ENCODE data around the gene TMEM120A.

The TMEM120A gene

DNA sequence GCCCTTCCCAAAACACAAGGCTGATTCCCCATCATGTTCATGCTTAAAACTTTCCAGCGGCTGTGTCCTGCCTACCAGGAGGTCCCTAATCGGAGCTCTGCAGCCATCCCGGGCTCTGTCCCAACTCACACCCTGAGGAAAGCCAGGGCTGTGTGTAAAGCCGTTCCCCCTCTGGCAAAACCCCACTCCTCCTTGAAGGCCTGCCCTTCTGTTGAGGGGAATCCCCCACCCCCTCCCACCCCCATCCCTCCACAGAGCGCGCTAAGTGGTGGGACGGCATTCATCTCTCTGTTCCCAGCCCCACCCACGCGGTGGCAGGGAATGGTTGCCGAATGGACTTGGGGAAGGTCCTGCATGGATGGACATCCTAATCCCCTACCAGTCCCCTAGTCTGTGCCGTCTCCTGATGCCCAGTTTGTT, 667 bp upstream of the TMEM120A start:
- no peak for DNase-seq (ENCODE audit: low read depth, low spot score)

DNA sequence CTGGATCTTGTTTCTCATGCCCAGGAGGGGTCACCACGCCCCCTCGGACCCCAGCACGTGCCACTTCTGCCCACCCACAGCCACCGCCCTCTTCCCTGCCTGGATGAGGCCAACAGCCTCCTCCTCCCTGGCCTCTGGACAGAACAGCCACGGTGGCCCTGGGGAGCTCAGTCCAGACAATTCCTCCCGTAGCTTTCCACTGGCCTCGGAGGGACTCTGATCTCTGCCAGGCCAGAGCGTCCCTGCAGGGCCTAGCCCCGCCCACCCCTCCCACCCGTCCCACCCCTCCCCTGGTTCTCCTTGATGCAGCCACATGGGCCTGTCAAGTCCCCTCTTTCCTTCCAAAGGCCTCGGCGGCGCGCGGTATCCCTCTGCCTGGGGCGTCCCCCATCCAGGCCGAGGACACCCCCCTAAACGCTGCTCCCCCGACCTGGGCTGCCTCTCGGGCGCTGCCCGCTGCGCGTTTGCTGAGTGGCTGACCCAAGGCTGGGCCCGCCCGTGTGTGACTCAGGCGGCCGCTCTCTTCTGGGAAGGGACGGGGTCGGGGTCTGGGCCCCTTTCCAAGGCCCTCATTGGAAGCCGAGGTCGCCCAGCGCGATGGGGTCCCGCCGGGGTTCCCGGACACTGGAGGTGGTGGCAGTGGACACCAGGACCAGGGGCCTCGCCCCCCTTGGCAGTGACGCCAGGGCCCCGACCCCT, 557 bp downstream of the TMEM120A start:
- DNase-seq (ENCODE audit: low read depth, low spot score): no peak

- DNase-seq (ENCODE audit: low read depth, low spot score): no peak
Measured at GRCh38 chr7:75992083-75992755, 2.2 kb downstream of the TMEM120A start.

GRCh38 chr7:75991531-75992082, 2.8 kb downstream of the TMEM120A start:
- DNase-seq (ENCODE audit: low read depth, low spot score): no peak

DNA sequence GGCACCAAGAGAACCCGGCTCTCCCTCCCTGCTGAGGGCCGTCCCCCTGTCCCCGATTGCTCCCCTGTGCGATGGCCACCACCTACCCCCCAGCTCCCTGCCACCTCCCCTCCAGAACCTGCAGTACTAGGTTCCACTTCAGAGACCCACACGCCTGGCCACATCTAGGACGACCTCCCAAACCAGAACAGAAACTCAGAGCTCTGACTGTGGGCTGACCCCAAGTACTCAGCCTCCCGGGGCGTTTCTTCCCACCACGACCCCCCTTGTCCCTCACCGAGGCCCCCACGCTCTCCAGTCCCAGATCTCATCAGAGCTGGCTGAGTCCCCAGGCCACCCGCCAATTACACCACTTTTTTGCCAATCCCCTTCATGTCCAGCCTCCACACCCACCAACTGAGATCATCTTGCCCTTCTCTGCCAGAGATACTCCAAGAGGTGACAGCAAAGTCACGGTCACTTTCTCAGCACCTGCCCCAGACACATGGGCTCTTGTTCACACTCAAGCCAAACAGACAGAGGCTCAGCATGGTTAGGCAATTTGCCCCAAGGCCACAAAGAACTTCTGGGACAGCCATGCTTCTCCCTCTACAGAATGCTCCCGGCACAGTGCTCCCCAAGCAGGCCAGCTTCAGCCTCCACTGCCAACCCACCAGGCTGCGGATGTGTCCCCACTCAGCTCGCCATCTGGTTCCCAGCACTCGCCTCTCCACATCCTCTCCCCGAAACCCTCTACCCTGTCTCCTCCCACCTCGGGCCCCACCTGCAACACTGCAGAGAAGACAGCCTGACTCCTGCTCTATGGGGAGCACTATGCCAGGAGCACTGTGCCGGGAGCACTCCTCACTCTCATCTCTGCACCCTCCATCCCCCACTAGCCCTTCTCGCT, 4.7 kb downstream of the TMEM120A start:
- no peak for DNase-seq (ENCODE audit: low read depth, low spot score)

DNA sequence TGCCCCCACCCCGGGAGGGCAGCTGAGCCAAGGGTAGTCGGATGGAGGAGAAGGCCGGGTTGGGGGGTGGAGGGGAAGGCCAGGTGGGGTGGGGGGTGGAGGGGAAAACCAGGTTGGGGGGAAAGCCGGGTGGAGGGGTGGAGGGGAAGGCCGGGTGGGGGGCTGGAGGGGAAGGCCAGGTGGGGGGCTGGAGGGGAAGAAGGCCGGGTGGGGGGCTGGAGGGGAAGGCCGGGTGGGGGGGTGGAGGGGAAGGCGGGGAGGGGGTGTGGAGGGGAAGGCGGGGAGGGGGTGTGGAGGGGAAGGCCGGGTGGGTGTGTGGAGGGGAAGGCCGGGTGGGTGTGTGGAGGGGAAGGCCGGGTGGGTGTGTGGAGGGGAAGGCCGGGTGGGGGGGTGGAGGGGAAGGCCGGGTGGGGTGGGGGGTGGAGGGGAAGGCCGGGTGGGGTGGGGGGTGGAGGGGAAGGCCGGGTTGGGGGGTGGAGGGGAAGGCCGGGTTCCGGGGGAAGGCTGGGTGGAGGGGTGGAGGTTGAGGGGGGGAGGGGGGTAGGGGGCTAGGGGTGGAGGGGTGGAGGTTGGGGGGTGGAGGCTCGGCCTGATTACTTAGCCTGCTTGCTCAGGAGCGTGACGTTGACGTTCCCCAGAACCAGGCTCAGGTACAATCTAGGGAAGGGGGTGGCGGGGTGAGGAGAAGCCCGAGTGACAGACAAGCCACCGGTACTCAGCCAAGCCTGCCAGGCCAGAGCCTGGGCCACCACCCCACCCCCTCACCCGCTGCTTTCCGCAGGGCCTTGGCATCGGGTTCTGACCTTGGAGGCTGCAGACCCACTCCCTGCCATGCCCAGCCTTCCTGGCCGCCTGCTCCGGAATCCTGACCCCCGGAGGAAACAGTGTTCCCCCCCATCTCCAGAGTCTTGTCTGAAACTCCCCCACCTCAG, 5.6 kb downstream of the TMEM120A start:
- no peak for DNase-seq (ENCODE audit: low read depth, low spot score)

- DNase-seq (ENCODE audit: low read depth, low spot score): no peak
Measured at GRCh38 chr7:75987805-75988567, 6.4 kb downstream of the TMEM120A start.

GRCh38 chr7:75987026-75987804, 7.2 kb downstream of the TMEM120A start:
- no peak for DNase-seq (ENCODE audit: low read depth, low spot score)

GRCh38 chr7:75986147-75986781, 8.1 kb downstream of the TMEM120A start:
- DNase-seq (ENCODE audit: low read depth, low spot score): no peak

GRCh38 chr7:75985518-75986146, 8.8 kb downstream of the TMEM120A start:
- no peak for DNase-seq (ENCODE audit: low read depth, low spot score)

- DNase-seq (ENCODE audit: low read depth, low spot score): no peak
Measured at GRCh38 chr7:75985009-75985517, 9.3 kb downstream of the TMEM120A start.

DNA sequence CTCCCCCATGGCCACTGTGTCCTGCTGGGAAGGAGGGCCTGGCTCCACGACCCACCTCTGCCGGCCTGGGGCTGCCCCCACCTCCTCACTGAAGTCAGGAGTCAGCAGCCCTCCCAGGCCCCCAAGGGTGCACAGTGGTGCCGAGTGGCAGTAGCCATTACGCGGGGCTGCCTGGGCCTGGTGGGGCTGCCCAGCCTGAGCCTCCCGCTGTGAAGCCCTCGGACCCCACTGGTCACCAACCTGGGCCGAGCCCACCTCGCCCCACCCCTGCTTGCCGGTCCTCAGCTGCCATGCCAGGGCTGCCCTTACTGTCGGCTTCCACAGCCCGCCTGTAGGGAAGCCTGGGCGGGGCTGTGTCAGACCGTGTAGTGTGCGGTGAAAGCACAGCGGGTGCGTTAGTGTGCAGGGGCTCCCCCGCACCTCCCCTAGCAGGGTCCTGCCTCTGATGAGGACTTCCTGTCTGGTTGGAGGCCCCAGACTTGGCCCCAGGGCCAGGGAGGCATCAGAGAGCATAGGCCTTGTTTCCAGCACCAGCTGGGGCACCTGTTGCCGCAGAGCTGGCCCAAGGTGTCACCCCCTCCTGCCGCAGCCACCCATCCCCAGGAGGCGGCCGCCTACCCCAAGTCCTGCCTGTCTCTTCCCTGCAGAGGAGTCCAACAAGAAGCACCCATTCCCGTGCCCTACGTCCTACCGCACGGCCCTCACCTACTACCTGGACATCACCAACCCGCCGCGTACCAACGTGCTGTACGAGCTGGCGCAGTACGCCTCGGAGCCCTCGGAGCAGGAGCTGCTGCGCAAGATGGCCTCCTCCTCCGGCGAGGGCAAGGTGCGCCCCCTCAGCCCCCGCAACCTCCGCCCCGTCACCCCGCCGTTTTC, 10.0 kb downstream of the TMEM120A start:
- DNase-seq (ENCODE audit: low read depth, low spot score): no peak

GRCh38 chr7:75983471-75984129, 10.8 kb downstream of the TMEM120A start:
- no peak for DNase-seq (ENCODE audit: low read depth, low spot score)

- DNase-seq (ENCODE audit: low read depth, low spot score): no peak
Measured at GRCh38 chr7:75982306-75983064, 11.9 kb downstream of the TMEM120A start.

- no peak for DNase-seq (ENCODE audit: low read depth, low spot score)
Measured at GRCh38 chr7:75981453-75982305, 12.7 kb downstream of the TMEM120A start.
